Adrenal gland (tissue), 5 donors: Measurements from ENCODE around the gene SREBF2.

Experiments used
- POLR2A ChIP-seq, 2 donors: fragments of 450-650 bp; IDR thresholded peaks; one replicate each; pipeline ENCODE4 v1.6.1; 2017; ENCODE audit warnings: antibody characterized with exemption in 2 of 2, mild to moderate bottlenecking in 2 of 2, moderate library complexity in 1 of 2
- TF ChIP-seq, protein P1 (sequence below), 6 experiments: fragments of 450-650 bp in 4 of 6; fragments of 200-600 bp in 2 of 6; sonication (generic) in 1 of 6; IDR thresholded peaks; 1 replicate in 5 of 6; 2 replicates in 1 of 6; pipeline versions ENCODE4 v1.5.1 to v1.8.0; 2016 to 2021; ENCODE audit warnings: antibody characterized with exemption in 6 of 6, mild to moderate bottlenecking in 2 of 6, moderate library complexity in 1 of 6
- donor health status: DM: no; HTN: no; CAD: no.

DNA sequence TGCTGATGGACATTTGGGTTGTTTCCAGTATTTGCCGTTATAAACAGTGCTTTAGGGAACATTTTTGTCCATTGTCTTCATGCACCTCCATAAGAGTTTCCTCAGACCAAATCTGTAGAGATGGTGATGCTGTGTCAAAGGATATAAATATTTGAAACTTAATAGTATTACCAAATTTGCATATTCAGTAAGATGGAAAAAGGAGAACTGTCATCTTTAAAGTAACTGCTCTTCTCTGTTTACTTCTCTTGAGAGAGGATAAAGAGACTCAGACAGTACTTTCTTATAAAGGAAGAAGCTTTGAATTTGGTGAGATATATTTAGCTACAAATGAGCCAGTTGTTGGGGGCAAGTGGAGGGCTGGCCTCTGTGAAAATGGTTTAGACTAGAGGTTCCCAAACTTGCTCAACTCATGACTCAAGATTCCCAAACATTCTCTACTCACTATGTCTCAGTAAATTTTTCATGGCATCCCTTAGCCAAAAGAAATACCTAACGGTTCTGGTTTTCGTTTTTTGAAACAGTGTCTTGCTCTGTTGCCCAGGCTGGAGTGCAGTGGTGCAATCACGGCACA is 55.8 kb downstream of the SREBF2 start:
- TF ChIP-seq, protein P1, sequence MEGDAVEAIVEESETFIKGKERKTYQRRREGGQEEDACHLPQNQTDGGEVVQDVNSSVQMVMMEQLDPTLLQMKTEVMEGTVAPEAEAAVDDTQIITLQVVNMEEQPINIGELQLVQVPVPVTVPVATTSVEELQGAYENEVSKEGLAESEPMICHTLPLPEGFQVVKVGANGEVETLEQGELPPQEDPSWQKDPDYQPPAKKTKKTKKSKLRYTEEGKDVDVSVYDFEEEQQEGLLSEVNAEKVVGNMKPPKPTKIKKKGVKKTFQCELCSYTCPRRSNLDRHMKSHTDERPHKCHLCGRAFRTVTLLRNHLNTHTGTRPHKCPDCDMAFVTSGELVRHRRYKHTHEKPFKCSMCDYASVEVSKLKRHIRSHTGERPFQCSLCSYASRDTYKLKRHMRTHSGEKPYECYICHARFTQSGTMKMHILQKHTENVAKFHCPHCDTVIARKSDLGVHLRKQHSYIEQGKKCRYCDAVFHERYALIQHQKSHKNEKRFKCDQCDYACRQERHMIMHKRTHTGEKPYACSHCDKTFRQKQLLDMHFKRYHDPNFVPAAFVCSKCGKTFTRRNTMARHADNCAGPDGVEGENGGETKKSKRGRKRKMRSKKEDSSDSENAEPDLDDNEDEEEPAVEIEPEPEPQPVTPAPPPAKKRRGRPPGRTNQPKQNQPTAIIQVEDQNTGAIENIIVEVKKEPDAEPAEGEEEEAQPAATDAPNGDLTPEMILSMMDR (IDR thresholded peaks at IDR 0.05) = no peak
- no peak for TF ChIP-seq POLR2A (IDR thresholded peaks at IDR 0.05)
